Measurements from ENCODE around the gene SAP30BP.

SAP30BP gene

DNA sequence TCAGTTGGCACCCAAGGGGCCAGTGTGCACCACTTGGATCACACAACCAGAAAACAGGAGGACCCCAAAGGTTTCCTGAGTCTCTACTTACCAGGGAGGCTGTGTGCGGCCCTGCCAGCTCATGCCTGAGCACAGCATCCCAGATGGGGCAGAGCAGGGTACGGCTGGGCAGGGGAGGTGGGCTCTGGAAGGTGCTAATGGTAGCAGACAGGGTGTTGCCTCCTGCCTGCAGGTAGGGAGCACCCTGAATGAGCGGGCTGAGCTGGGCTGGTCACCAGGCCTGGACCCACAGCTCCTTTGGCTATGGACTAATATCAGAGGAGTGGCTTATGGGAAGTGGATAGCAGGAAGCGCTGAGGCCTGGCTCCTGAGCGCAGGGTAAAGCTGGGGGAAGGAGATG lies 14.8 kb upstream of the SAP30BP start:
- Mint-ChIP-seq H3K4me3 (no peak overlapping the region), H3K27me3 (ENCODE audit: low read depth) (no peaks in the 10 kb centered on the region), H3K9me3 (no peaks in the 10 kb centered on the region), H3K4me1 (ENCODE audit: low read depth) (no peaks in the 10 kb centered on the region), H3K36me3 (ENCODE audit: low read depth) (peaks cover 9% of the 10 kb centered on the region), H3K27ac (no peak overlapping the region)

DNA sequence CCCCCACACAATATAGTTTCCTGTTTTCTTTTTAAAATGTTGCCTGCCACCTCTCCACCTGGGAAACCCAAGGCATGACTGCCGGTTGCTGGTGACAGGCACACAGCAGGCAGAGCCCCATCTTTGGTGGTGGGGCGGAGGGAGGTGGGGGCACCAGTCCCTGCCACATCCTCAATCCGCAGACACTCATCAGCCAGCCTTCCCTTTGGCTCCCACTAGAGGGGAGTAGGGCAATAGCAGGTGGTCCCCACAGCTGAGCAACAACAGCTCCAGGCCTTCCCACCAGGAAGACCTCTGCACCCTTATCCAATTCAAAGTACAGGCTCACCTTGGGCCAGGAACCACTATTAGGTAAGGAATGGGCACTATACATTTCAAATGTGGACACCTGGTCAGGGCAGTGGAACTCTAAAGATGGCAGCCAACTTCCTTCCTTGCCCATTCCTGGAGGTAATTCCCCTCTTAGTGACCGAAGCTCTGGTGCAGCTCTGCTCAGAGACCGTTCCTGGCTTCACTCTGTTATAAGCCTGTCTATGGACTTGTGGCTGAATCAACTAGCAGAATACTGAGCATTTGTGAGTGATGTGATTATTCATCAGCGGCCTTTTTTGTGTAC lies 14.1 kb upstream of the SAP30BP start:
- Mint-ChIP-seq H3K36me3 (ENCODE audit: low read depth) (peaks cover 10% of the 10 kb centered on the region), H3K27ac (no peak overlapping the region), H3K9me3 (no peaks in the 10 kb centered on the region), H3K4me1 (ENCODE audit: low read depth) (no peaks in the 10 kb centered on the region), H3K4me3 (no peak overlapping the region), H3K27me3 (ENCODE audit: low read depth) (no peaks in the 10 kb centered on the region)

DNA sequence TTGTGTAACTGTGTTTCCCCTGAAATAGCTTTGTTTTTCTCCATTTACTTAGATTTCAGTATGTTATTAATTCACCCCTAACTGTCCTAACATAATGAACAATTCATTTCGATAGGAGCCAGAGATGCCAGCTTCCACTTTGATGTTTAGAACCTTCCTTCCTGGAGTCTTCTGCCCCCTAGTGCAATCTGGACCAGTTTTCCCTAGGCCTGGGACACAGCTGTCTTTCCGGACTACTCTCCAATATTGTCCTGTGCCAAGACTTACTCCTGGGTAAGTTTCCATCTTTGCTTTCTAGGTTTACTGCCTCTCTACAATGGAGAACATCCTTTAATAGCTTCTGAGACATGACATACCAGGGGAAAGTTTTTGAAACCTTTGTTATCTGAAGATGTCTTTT lies 13.0 kb upstream of the SAP30BP start:
- Mint-ChIP-seq H3K9me3 (no peaks in the 10 kb centered on the region), H3K4me1 (ENCODE audit: low read depth) (no peaks in the 10 kb centered on the region), H3K4me3 (no peak overlapping the region), H3K36me3 (ENCODE audit: low read depth) (peaks cover 12% of the 10 kb centered on the region), H3K27me3 (ENCODE audit: low read depth) (no peaks in the 10 kb centered on the region), H3K27ac (no peak overlapping the region)

DNA sequence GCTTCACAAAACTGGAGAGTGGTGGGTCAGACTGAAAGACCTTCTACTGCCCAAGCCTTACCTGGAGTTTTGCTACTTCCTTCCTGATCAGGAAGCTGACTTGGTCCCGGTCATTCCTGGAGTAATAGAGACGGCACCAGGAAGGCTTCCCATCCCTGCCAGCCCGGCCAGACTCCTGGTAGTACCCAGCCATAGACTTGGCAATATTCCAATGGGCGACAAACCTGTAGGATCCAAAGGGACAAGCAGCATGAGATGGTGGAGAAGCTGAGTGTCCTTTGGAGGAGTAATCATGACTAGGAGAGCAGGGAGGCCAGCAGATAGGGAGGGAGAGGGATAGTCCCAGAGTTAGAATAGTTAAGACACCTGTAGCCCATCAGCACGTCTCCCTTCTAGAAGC lies 8.9 kb upstream of the SAP30BP start:
- Mint-ChIP-seq H3K36me3 (ENCODE audit: low read depth) (peaks cover 11% of the 10 kb centered on the region), H3K9me3 (no peaks in the 10 kb centered on the region), H3K4me3 (no peak overlapping the region), H3K27me3 (ENCODE audit: low read depth) (no peaks in the 10 kb centered on the region), H3K4me1 (ENCODE audit: low read depth) (no peaks in the 10 kb centered on the region), H3K27ac (no peak overlapping the region)

DNA sequence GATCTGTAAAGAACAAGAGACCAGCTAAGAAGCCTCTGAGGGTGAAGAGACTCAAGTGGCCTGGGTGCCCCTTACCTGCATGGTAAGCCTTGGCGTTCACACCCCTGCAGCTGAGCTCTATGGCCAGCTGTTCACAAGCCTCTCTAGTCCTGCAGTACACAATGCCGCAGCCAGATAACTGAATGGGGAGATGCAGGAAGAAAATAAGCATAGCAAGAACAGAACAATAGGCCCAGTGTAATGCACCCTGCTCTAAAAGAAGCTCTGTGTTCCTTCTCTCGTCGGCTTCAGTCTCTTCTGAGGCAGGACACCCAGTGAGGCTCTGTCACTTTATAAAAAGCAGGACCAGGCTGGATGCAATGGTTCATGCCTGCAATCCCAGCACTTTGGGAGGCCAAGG lies 5.6 kb upstream of the SAP30BP start:
- Mint-ChIP-seq H3K4me1 (ENCODE audit: low read depth) (peaks cover 9% of the 10 kb centered on the region), H3K4me3 (no peak overlapping the region), H3K36me3 (ENCODE audit: low read depth) (peaks cover 14% of the 10 kb centered on the region), H3K27ac (no peak overlapping the region), H3K9me3 (no peaks in the 10 kb centered on the region), H3K27me3 (ENCODE audit: low read depth) (no peaks in the 10 kb centered on the region)

DNA sequence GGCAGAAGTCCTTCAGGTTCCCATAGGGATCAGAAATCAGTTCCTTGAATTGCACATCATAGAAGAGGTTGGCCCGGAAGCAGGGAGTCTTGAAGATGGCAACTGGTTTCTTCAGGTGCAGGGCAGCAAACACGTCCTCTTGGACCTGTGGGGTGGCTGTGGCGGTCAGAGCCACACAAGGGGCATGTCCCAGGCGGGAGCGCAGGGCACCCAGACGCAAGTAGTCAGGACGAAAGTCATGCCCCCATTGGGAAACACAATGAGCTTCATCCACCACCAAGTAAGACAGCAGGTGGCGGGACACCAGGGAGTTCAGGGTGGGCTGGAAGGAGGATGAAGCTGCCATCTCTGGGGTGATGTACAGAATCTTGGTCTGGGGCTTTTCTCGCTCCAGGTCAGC lies 4.6 kb upstream of the SAP30BP start:
- Mint-ChIP-seq H3K4me1 (ENCODE audit: low read depth) (peaks cover 9% of the 10 kb centered on the region), H3K27me3 (ENCODE audit: low read depth) (no peaks in the 10 kb centered on the region), H3K36me3 (ENCODE audit: low read depth) (peaks cover 10% of the 10 kb centered on the region), H3K4me3 (no peak overlapping the region), H3K27ac (no peak overlapping the region), H3K9me3 (no peaks in the 10 kb centered on the region)

DNA sequence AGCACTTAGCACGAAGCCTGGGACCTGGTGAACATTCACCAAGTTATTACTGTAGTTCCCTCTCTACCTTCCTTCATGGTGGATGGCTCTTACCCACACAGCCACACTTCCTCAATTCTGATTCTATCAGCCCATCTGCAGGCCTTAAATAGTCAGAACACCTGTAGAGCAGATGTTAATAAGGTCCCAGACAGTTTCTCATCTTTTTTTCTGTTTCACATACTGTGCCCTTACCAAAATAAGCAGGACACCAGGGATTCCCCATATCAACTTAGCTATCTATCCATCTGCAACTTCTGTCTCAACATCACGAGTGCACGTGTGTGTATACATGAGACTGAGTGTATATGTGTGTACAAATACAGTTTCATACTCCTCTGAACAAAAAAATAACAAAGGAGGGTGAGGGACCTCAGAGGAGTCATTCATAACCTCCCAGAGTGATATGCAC lies 3.0 kb upstream of the SAP30BP start:
- no peaks in the 10 kb centered on the region for H3K27me3 Mint-ChIP-seq (ENCODE audit: low read depth)
- H3K4me1 Mint-ChIP-seq (ENCODE audit: low read depth), result peaks cover 14% of the 10 kb centered on the region
- no peak overlapping the region for H3K4me3 Mint-ChIP-seq
- peaks cover 11% of the 10 kb centered on the region for H3K36me3 Mint-ChIP-seq (ENCODE audit: low read depth)
- H3K27ac Mint-ChIP-seq, result no peak overlapping the region
- H3K9me3 Mint-ChIP-seq, result no peaks in the 10 kb centered on the region

DNA sequence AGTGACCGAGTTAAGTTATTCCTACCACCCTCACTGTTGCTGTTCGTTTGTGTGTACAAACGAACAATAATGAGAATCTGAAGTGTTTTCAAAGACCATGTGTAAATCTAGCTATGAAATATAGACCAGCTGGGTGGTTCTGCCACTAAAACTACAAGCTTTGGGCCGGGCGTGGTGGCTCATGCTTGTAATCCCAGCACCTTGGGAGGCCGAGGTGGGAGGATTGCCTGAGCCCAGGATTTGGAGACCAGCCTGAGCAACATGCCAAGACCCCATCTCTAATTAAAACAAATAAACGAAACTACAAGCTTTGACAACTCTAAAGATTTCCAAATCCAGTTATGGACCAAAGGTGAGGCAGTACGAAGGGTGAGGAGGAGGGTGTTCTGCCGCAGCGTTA lies 1.2 kb upstream of the SAP30BP start:
- H3K27ac Mint-ChIP-seq, result peak overlapping the region; percentile 13
- H3K9me3 Mint-ChIP-seq, result no peaks in the 10 kb centered on the region
- H3K36me3 Mint-ChIP-seq (ENCODE audit: low read depth), result peaks cover 21% of the 10 kb centered on the region
- peaks cover 16% of the 10 kb centered on the region for H3K4me1 Mint-ChIP-seq (ENCODE audit: low read depth)
- no peaks in the 10 kb centered on the region for H3K27me3 Mint-ChIP-seq (ENCODE audit: low read depth)
- H3K4me3 Mint-ChIP-seq, result peak overlapping the region; percentile 63

DNA sequence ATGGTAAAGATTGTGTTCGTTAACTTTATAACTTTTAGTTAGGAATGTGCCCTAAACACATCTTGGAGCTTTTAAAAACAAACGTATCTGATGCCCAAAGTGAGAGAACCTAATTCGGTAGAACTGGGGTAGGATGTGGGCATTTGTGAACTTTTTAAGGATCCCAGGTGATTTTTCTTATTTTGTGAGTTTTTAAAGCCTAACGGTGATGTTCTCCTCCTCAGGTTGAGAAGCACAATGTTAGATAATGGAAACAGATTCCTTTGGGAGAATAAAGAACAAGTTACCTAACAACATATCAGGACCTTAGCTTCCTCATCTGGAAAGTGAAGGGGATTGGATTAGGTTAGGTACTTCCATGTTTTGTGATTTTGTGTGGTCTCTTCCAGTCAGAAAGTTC lies 687 bp downstream of the SAP30BP start:
- peaks cover 28% of the 10 kb centered on the region for H3K36me3 Mint-ChIP-seq (ENCODE audit: low read depth)
- H3K27ac Mint-ChIP-seq, result no peak overlapping the region
- H3K27me3 Mint-ChIP-seq (ENCODE audit: low read depth), result no peaks in the 10 kb centered on the region

DNA sequence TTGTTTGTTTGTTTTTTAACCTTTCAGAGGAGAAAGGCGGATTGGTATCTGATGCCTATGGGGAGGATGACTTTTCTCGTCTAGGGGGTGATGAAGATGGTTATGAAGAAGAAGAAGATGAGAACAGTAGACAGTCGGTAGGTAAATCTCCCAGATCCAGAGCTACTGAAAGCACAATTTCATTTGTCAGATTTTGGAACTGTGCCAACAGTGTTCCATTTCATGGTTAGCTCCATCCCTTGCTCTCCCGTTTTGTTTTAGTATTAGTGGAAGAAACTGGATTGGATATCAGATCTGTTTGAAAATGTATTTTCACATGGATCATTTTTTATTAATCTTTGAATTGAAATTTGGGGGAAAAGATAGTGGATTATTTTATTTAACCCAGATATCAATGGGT lies 1.4 kb downstream of the SAP30BP start:
- peaks cover 16% of the 10 kb centered on the region for H3K4me1 Mint-ChIP-seq (ENCODE audit: low read depth)
- H3K27ac Mint-ChIP-seq, result no peak overlapping the region
- no peaks in the 10 kb centered on the region for H3K9me3 Mint-ChIP-seq
- H3K27me3 Mint-ChIP-seq (ENCODE audit: low read depth), result no peaks in the 10 kb centered on the region
- peaks cover 28% of the 10 kb centered on the region for H3K36me3 Mint-ChIP-seq (ENCODE audit: low read depth)
- no peak overlapping the region for H3K4me3 Mint-ChIP-seq

More for the DNA sequence above, 687 bp downstream of the SAP30BP start:
- H3K4me1 Mint-ChIP-seq (ENCODE audit: low read depth), result peaks cover 16% of the 10 kb centered on the region
- no peaks in the 10 kb centered on the region for H3K9me3 Mint-ChIP-seq
- no peak overlapping the region for H3K4me3 Mint-ChIP-seq

DNA sequence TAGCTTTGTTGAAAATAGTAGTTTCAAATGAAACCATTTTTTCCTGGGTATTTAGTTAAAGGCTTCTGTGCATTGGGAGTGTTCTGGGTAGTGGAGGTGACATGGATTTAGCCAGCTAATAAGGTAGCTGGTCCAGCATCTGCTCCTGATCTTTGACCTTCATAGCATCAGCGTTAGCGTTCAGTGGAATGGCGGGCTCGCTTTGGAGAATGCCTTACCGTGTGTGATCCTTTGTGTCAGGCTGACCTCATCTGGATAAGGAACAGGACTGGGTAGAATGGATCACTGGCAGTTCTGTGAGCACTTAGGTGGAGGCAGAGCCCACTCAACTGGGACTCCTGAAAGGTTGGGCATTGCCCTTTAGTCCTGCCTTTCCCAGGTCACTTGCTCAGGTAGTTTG lies 3.7 kb downstream of the SAP30BP start:
- no peaks in the 10 kb centered on the region for H3K9me3 Mint-ChIP-seq
- peaks cover 13% of the 10 kb centered on the region for H3K4me1 Mint-ChIP-seq (ENCODE audit: low read depth)
- no peaks in the 10 kb centered on the region for H3K27me3 Mint-ChIP-seq (ENCODE audit: low read depth)
- H3K27ac Mint-ChIP-seq, result no peak overlapping the region
- peaks cover 28% of the 10 kb centered on the region for H3K36me3 Mint-ChIP-seq (ENCODE audit: low read depth)
- no peak overlapping the region for H3K4me3 Mint-ChIP-seq

DNA sequence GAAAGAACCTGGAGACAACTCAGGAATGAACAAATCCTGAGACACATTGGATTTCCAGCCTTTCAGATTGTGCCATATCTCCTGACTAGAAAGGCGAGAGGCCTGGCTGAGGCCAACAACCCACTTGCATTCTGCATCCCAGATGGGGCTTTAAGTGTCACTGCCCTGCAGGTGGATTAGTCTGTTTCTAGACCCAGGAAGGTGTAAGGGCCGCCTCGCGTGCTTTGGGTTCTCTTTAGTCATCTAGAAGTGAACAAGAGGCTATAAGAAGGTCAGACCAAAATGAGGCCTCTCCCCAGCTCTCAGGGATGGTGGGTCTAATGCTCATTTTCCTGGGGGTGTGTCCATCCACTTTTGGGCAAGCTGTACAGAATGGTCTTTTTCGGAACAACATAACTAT lies 4.9 kb downstream of the SAP30BP start:
- Mint-ChIP-seq H3K27me3 (ENCODE audit: low read depth) (no peaks in the 10 kb centered on the region), H3K36me3 (ENCODE audit: low read depth) (peaks cover 30% of the 10 kb centered on the region), H3K9me3 (no peaks in the 10 kb centered on the region), H3K27ac (no peak overlapping the region), H3K4me1 (ENCODE audit: low read depth) (peaks cover 10% of the 10 kb centered on the region), H3K4me3 (no peak overlapping the region)

DNA sequence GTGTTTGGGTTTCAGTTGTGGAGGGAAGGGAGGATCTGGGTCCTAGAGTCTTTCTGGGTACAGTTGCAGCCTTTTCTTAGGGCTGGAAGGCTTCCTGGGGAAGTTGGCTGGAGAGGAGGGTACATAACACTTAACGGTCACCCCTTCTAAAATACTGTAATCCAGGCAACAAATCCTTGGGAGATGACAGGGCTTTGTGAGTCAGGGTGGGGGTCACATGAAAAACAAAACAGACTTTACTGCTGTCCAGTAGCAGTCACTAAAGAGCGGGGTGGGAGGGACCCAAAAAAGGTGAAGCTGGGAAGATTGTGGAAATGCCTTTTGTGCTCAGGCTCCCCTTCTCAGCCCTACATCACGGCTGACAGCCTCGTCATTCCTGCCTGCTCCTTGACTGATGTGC lies 6.3 kb downstream of the SAP30BP start:
- H3K4me3 Mint-ChIP-seq, result no peak overlapping the region
- H3K27me3 Mint-ChIP-seq (ENCODE audit: low read depth), result no peaks in the 10 kb centered on the region
- H3K9me3 Mint-ChIP-seq, result no peaks in the 10 kb centered on the region
- H3K36me3 Mint-ChIP-seq (ENCODE audit: low read depth), result peaks cover 28% of the 10 kb centered on the region
- H3K4me1 Mint-ChIP-seq (ENCODE audit: low read depth), result peaks cover 6% of the 10 kb centered on the region
- H3K27ac Mint-ChIP-seq, result peak overlapping the region; percentile 17

DNA sequence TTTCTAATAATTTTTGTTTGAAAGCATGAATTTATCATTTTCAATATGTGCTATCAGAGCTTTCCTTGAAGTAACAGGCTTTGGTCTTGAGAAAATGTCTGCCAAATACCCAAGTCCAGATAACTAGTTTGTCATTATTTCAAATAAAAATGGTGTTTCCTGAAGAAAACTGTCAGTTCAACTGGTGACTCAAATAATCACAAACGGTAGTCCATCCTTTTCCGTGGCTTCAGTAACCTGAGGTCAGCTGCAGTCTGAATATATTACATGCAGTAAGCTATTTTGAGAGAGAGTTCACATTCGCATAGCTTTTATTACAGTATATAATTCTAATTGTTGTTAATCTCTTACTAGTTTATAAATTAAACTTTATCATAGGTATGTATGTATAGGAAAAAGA lies 9.3 kb downstream of the SAP30BP start:
- Mint-ChIP-seq H3K27me3 (ENCODE audit: low read depth) (no peaks in the 10 kb centered on the region), H3K27ac (no peak overlapping the region), H3K36me3 (ENCODE audit: low read depth) (peaks cover 12% of the 10 kb centered on the region), H3K9me3 (no peaks in the 10 kb centered on the region), H3K4me3 (no peak overlapping the region), H3K4me1 (ENCODE audit: low read depth) (peaks cover 3% of the 10 kb centered on the region)

DNA sequence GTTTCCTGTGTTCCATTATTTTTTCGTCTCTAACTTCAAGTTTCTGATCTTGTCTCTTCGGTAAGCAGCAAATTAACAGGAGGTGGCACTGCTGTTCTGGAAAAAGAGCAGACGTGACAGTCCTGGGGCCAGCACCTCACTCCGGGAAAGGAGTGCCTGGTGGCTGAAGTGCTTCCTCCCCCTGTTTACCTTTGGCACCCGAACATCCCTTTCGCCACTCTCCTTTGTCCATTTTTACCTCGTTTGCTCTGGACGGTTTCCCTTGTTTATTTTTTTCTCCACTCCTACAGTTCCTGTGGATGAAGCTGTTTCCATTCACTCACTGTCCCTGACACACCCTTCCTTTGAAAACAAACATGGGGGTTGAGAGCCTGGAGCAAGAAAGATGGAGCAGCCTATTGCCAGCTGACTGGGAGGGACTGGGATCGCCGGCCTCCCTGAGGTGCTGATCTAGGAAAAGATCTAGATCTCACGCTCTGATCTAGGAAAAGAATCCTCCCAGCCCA lies 12.6 kb downstream of the SAP30BP start:
- H3K27ac Mint-ChIP-seq, result no peak overlapping the region
- no peaks in the 10 kb centered on the region for H3K9me3 Mint-ChIP-seq
- no peaks in the 10 kb centered on the region for H3K27me3 Mint-ChIP-seq (ENCODE audit: low read depth)
- peaks cover 3% of the 10 kb centered on the region for H3K4me1 Mint-ChIP-seq (ENCODE audit: low read depth)
- peaks cover 5% of the 10 kb centered on the region for H3K36me3 Mint-ChIP-seq (ENCODE audit: low read depth)
- H3K4me3 Mint-ChIP-seq, result no peak overlapping the region

DNA sequence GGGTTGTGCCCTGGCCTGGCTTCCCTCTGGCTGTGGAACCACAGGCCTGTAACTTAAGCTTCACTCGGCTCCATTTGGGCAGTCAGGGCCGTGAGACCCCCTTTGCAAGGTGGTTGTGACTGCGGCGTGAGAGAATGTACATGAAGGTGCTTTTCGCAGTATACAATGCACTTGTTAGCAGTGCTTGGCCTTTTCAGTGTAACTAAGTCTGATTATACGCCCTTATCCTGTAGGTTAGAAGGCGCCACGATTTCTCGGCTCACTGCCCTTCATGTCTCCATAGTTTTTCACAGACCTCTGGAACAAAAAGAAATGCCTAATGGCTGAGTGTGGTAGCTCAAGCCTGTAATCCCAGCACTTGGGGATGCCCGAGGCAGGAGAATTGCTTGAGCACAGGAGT lies 13.3 kb downstream of the SAP30BP start:
- H3K4me3 Mint-ChIP-seq, result no peak overlapping the region
- no peak overlapping the region for H3K27ac Mint-ChIP-seq
- H3K4me1 Mint-ChIP-seq (ENCODE audit: low read depth), result peaks cover 4% of the 10 kb centered on the region
- peaks cover 5% of the 10 kb centered on the region for H3K36me3 Mint-ChIP-seq (ENCODE audit: low read depth)
- H3K27me3 Mint-ChIP-seq (ENCODE audit: low read depth), result no peaks in the 10 kb centered on the region
- no peaks in the 10 kb centered on the region for H3K9me3 Mint-ChIP-seq
